H1 (cell line): ENCODE measurements around the gene CCL8. TPM values are rescaled to one million over a fixed set of nuclear protein-coding genes. Genes with fewer than 3 reads are reported as not detected.

Source experiments
- ATF2 ChIP-seq: IDR thresholded peaks from 2 replicates; pipeline ENCODE4 v1.6.1; 2012; ENCODE audit warnings: low read length, inconsistent platforms
- KDM5A ChIP-seq: fragments of 200-600 bp; IDR thresholded peaks from 2 replicates; pipeline ENCODE4 v1.7.1; 2012; ENCODE audit warnings: mild to moderate bottlenecking, low read length, inconsistent platforms, mixed read lengths
- polyA plus RNA-seq, 7 experiments: library from polyadenylated mRNA; depleted of rRNA in 3 of 7; stranded (reverse) in 5 of 7; unstranded in 2 of 7; fragments of >200 nt in 5 of 7; fragments of 200-250 nt in 2 of 7; gene quantifications; 1 replicate in 5 of 7; 2 replicates in 1 of 7; 4 replicates in 1 of 7; pipeline versions ENCODE4 v1.2.1 to v1.2.3, GENCODE V29; 2011 to 2013; ENCODE audit warnings: missing spikeins in 2 of 7, mixed read lengths in 2 of 7
- total RNA-seq: library from RNA; stranded (reverse); fragmentation: NEBNext Ultra II Directional; extraction: Animal tissue kit (Norgen Biotek cat#: 25700); gene quantifications from 2 replicates; pipeline ENCODE4 v1.2.1, GENCODE V29; 2021

CCL8 gene
- total and polyA plus RNA-seq, 2 of the 8 experiments (the other 6 are each of a cell fraction or from before 2014, with no cell fraction given): not detected

- no peak for TF ChIP-seq KDM5A
- no peak for TF ChIP-seq ATF2
- TF ChIP-seq, all 59 proteins: peak for 0
Observed at GRCh38 chr17:34269969-34270368, 49.3 kb upstream of the CCL8 start, which contains the start of gene CCL7 (continued).
